Stimulated activated CD8-positive, alpha-beta memory T cell treated with anti-CD3 and anti-CD28 coated beads, Interleukin-7, amount 100 ng/mL, for 1 hour (primary cell): ENCODE measurements around the gene RNASE12.
"Not testable (repeated sequence)": the region's sequence is repeated elsewhere in the genome, so short reads cannot be mapped to it uniquely, and the experiment has no call there.

Experiments
- DNase-seq, 2 donors: peaks; one replicate each; pipeline ENCODE4 v3.0.0-alpha.2; 2020; ENCODE audit warnings: low read depth in 2 of 2

RNASE12 gene

DNA sequence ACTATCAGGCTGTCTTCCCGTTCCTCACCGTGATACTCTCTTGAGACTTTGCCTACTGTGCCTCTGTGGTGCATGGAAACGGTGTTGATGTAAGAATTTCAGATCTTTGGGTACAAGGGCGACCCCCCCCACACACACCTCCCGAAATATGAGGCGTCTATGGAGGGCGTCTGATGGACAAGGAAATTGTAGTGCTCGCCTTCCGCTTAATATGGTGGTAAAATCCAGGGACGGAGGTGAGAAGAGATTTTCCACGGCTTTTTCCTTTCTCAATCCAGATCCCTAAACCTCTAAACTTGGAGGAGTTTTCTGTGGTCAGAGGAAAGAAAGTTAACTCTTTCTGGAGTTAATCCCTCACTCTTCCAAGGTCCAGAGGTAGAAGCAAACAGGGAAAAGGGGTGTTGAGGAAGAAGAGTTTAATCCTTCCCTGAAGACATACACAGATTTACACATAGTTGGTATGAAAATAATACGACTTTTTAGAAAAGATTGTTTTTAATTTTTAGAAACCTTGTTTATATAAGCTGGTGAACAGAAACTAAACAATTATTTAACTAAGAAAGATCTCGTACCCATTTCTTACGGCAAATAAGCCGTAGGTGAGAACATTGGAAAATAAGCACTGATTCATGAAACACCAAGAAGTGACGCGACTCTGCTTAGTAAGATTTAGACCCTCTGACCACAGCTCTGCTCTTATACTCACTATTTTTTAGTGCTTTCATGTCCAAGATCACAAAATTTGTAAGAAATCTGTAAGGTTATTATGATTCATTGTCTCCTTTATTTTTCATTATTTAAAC, 23.1 kb upstream of the RNASE12 start:
- no peak for DNase-seq

DNA sequence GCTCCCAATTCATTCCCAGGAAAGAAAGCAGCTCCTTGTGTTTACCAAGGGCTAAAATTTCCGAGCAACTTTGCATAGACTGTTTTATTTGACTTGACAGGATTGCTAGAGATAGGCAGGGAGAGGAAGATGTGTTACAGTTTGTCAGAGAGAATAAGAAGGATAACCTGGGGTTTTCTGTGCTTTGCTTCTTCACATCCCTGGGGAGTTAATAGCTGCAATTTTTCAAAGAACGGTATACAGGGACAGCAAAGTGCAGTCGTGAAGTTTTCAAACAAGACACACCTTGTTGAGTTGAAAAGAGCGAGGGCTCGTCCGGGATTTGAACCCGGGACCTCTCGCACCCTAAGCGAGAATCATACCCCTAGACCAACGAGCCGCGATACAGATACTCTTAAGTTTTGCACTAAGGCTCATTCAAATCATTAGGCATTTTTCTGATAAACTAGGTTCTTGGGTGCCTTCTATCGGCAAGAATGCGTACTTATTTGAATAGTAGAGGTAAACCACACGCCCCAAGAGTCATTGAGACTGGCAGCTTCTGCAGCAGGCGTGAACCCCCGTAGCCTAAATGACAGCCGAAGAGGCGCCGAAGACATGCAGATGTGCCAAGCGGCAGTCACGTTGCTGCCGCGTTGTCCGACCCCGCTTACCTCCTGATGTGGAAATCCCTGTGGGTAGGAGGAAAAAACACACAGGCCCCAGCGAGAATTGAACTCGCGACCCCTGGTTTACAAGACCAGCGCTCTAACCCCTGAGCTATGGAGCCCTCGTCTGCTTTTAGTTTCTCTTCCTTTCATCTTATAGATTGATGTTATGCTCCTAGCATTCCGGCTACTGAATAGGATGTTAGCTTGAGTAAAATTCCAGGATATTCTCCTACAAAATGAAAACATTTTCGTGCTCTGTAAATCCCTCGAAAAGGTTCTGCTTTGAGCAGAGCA, 22.2 kb upstream of the RNASE12 start:
- DNase-seq: peak; percentile 63 to 65

DNA sequence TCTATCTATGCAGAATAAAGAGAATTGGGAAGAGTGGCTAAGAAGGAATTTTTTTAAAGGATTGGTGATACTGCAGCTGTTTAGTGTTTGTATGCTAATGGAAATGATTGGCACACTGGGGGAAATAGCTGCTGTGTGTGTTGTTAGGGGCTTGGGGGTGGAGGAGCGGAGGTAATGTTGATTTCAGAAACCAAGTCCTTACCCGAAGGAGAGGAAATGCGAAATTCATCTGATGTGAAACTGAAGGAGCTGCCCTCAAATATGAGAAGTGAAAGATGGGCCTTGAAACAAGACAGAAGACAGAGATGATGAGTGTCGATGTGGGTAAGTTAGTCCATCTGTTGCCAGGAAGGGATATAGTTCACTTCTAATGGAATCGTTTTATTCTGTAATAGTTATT, 21.2 kb upstream of the RNASE12 start:
- DNase-seq: no peak

DNA sequence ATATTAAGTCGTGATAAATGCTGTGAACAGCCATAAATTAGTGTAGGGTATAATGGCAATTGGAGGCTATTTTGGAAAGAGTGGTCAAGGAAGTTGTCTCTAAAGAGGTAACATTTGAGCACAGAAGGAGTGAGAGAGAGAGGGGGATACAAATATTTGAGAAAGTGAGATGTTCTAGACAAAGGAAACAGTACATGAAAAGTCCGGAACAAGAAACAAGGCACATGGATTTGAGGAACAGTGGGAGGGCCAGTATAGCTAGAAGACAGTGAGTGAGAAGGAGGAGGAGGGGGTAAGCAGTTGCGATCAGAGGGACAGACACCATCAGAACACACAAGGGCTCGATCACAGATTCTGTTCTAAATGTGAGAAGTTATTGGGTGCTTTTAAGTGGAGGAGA, 20.1 kb upstream of the RNASE12 start:
- no peak for DNase-seq

DNA sequence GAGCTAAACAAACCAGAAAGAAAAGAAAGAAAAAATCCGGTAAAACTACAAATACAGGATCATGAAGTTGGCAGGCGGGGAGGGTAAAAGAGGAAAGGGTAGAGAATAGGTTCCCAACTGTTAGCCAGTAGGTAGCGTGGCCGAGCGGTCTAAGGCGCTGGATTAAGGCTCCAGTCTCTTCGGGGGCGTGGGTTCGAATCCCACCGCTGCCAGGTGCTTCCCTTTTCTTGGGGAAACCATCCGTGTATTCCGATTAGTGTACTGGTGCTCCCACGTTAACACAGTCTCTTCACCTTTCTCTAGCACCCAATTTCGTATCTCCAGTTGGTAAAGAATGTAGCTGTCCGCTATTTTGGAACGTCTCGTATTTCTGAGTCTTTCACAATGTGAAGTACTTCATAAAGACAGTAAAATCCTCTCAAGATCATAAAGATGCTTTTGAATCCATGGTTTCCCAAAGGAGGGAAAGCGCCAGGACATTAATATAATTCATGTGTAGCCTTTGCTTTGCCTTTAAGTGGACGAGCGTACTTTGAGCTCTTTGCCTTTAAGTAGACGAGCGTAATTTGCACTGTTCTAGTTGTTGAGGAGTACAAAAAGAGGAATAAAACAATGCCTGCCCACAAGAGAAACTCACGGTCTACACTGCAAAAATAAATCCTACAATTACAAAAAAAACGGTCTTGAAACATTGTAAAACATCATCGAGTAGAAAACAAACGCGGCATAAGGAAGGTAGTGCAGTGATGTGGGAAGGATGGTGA, 19.0 kb upstream of the RNASE12 start:
- DNase-seq: peak; percentile 45 to 57

DNA sequence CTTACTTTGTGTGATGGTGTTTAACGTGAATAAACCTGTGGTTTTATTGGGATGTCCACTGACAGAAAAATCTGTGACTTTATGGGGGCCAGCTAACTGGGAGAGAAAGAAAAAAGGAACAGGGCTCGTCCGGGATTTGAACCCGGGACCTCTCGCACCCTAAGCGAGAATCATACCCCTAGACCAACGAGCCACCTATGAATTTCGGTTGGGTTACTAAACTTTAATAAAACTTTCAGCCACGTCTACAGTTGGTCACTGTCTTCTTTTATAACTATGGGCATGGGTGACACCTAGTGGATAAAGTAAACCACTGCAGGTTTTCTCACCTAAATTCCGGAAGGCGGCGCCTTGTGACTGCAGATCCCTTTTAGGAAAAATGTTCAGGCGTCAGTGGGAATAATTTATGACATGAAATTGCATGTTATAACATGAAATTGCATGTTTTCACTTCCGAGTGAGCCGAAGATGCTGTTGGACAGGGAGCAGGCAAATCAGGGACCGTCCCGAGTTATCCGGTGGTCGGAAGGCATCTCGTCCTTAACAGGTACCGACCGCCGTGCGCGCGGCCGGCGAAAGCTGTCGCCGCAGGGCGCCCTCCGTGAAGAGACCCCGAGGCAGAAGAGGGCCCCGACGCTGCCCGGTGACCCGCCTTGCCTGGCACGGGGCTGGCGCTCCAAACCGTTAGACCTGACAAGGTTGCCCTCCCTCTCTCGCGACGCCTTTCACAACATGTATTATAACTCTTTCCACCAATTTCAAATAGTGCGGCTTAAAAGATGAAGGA, 18.2 kb upstream of the RNASE12 start:
- DNase-seq: peak in 1 of 2 donors; percentile 32

DNA sequence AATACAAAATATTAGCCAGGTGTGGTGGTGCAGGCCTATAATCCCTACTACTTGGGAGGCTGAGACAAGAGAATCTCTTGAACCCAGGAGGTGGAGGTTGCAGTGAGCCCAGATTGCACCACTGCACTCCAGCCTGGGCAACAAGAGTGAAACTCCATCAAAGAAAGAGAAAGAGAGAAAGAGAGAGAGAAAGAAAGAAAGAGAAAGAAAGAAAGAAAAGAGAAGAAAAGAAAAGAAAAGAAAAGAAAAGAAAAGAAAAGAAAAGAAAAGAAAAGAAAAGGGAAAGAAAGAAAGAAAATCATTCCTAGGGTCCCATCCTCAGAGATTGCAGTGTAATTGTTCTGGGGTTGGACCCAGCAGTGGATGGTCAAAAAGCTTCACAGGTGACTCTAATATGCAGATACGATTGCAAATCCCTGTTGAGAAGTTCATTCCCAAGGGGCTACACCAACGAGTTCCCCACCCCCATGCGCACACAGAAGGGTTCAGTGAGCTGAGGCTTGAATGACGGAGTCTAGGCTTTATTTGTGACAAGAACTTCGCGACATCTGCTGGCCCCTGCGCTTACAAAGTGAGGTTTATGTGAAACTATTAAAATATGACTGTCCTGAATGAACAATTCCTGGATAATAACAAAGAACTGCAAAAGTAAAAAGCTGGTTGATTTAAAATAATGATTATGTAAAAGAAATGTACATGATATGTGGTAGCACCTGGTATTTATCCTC, 17.4 kb upstream of the RNASE12 start:
- no peak for DNase-seq

DNA sequence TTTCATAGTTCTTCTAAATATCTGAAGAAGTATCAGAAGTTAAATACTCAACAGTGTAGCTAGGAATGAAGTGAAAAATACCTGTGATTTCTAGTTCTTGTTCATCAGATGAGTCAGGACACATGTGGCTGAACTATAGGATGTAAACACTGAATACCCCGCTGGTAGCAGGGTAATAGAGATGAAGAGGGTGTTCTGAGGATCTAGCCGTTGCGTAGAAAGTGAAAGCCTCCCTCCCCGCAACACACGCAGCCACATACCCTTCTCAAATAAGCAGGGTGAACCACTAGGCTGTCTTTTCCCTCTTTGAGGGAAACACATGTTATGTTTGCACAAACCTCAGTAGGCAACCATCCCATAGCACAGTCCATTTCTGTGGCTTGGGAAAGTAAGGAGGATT, 16.4 kb upstream of the RNASE12 start:
- no peak for DNase-seq

DNA sequence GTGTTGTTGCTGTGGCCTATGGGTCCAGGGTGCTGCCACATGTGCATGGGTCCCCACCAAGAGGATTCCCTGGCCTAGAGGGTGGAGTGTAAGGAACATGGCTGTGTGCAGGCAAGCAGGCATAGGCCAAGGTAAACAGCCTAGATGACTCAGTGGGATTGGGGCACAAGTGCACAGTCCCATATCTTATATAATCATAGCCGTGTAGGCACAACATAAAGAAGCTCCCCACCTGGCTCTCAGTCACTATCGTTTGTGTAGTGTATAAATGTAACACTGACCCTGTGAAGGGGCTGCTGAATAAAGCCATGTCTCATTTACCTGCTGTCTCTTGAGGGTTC, 15.7 kb upstream of the RNASE12 start:
- DNase-seq: no peak

DNA sequence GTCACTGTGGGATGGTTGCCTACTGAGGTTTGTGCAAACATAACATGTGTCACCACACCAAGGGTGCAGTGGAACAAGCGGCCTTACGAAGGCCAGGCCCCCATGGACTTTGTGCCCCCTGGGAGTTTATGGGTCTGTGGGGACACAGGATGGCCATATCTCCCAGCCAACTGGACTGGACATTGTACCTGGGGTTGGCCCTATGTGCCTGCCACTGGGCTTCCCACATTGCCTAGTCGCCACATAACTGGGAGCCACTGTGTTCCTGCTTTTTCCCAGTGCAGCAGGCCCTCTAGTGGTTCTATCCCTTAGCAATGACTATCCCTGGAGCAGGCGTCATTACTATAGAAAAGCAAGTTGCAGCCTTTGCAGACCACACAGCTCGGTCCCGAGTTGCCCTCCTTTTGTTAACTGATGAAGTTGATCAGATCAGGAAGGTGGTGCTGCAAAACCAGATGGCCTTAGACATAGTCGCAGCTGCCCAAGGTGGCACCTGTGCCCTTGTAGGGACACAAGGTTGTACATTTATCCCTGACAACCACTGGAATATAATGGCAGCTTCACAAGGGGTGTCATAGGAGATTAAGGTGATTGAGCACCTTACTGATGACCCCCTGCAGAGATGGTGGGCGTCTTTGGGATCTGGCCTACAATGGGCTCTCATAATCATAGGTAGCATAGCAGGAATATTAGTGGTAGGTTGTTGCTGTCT, 15.2 kb upstream of the RNASE12 start:
- no peak for DNase-seq

DNA sequence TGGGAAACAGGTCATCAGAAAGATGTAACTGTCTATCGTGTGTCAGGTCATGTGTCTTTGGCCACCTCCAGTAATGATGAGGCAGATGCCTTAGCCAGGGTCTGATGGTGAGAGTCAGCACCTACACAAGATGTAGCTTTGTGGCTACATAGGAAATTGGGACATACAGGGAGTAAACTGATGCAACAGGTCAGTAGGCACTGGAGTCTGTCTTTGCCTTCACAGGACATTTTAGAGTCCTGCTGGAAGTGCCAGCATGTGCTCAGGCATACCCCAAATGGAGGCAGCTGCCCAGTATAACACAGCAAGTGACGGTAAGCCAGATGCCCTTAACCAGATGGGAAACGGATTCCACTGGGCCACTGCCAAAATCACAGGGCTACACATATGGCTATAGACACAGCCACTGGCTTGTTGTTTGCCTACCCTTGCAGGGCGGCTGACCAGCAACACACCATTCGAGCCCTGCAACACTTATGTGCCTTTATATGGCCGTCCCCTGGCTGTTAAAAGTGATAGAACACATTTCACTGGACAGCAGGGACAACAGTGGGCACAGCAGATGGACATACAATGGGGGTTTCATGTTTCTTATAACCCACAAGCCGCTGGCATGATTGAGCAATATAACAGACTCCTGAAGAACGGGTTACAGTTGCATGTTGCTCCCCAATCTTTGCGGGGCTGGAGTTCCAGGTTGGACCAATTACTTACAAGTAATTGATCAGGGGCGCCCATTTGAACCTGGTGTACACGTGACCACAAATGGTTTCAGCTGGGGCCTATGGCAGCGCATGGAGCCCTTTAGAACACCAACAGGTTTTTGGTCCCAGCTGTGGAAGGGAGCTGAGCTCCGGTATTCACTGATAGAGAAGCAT, 12.9 kb upstream of the RNASE12 start:
- no peak for DNase-seq

DNA sequence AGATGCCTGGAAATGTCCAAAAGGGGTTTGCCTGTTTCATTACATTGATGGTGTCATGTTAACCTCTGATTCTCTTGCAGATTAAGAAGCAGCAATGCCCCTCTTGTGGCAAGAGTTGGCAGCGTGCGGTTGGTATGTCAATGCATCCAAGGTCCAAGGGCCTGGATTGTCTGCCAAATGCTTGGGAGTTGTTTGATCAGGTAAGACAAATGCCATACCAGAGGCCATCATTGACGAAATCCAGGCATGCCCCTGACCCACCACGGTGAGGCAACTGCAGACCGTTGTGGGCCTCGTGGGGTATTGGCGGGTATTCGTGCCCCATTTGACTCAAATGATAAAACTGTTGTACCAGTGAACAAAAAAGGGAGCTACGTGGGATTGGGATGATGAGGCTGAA, 11.4 kb upstream of the RNASE12 start:
- no peak for DNase-seq

DNA sequence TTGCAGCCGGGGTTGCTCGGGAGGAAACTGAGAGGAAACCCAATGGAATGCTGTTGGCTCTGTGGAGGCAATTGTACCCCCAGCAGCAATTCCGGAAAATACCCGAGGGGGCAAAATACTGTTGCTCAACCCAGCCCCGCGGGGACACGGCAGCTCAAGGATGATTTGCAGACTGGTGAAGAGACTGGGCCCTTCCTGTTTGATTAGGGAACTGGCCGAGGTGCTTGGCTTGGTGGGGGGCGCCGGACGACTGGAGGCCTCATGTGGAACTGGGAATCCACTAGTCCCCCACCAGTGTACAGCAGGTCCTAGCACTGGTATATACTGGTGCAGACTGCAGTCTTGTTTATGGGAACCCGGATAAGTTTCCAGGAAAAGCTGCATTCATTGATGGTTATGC, 10.3 kb upstream of the RNASE12 start:
- no peak for DNase-seq

DNA sequence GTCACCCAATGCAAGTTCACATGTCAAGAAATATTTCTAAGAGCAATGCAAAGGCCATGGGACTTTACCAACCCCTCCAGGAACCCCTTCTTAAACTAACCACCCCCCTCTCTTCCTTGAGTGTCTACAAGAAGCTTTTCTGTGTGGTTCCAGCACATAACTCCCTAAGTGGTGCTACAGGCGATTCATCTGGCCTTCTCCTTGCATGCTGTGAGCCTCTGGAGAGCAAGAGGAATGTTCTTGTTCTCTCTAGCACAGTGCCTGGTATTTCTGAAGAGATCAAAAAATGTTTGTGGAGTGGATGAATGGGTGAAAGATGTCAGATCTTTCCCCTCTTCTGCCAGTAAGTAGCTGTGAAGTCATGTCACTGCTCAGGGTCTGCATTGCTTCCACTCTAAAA, 5.9 kb upstream of the RNASE12 start:
- DNase-seq: no peak

DNA sequence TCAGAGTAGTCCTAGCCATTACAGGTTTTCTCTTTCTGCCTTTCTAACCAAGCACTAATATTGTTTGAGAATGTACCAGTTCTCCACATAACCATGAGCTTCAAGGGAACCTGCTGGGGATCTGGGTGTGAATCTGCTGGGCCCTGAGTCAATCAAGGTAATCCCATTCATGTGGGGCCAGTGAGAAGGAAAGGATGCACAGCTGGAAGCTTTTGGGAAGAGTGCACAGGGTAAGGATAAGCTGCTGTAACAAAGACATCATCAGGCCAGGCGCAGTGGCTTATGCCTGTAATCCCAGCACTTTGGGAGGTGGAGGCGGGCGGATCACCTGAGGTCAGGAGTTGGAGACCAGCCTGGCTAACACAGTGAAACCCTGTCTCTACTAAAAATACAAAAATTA, 4.5 kb upstream of the RNASE12 start:
- DNase-seq: not testable (repeated sequence)

DNA sequence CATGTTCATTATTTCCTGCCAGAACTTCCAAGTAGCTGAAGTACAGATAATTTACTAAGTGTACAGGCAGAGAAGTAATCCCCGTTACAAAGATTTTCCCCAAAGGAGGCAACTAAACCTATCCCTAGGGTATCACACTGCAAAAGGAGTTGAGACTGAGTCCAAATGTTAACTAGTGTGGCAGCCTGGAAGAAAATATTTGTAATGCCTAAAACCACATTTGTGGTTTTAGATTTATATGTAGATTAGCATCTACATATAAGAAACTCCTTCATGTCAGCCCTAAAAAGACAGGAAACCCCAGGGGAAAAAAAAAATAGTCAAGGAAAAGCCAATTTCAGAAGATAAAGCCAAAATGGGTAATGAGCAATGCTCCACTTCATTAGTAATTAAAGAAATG, 1.4 kb upstream of the RNASE12 start:
- DNase-seq: no peak

DNA sequence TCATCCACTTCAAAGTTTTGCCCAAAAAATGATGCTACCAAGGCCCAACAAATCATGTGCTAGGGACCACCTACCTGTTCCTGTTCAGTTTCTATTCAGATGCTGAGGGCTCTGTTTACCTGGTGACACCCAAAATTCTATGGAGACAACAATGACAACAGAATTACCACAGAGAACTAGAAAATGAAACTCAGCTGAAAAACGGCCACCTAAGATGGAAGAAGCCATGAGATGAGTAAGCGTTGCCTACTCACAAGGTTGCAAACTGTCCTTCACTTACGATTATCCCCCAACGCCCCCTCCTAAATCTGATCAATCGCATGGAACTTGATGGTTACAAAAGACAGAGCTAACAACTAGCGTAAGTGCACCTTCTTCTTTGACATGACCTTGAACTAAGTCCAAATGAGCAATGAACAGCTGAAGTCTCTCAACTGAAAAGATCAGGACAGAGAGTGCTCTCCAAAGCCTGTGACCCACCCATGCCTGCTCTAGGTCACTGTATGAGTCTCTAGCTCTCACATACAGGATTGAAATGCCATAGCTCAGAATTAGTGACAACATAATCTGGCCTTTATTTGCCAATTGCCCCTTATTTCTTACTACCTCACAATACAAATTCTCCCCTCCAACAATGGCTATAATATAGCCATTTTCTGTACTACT, 3.6 kb downstream of the RNASE12 start, which contains the start of gene RNASE11:
TSS of gene RNASE11 (minus strand) at position 513 of the 666 bp plus-strand sequence.
- no peak for DNase-seq

DNA sequence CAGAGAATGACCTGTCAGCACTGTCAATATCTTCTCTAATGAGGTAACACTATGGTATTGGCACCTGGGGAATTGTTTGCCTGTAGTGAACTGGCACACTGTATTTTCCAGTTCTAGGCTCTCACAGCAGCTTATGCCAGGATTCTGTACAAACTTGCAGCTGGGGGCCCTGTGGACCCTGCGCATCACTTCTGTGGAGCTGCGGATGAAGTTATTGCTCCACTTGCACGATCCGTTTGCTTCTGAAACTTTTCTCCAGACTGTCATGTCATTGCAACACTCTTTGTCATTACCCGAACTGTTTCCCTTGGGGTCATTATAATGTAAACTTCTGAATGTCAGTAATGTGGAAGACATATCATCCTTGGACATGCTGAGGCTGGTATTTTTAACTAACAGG, 7.3 kb downstream of the RNASE12 start:
- no peak for DNase-seq
